HG03439 (cell line): ENCODE measurements around the gene RASSF10.
"Not testable (repeated sequence)": the region's sequence is repeated elsewhere in the genome, so short reads cannot be mapped to it uniquely, and the experiment has no call there.

ENCODE experiments used
- ATAC-seq: cut with Tn5 transposase; IDR thresholded peaks from one replicate; pipeline ENCODE4 v1.9.1; 2021; ENCODE audit warnings: mild to moderate bottlenecking, moderate library complexity; ENCODE audit not compliant: unreplicated experiment

RASSF10 gene

GRCh38 chr11:13019313-13019712 lies 10.2 kb downstream of the RASSF10 start:
- ATAC-seq: no peak

GRCh38 chr11:13023423-13023822 lies 14.3 kb downstream of the RASSF10 start:
- no peak for ATAC-seq

- no peak for ATAC-seq
Measured at GRCh38 chr11:13026722-13027121, 17.6 kb downstream of the RASSF10 start.

- no peak for ATAC-seq
Measured at GRCh38 chr11:13028322-13028721, 19.2 kb downstream of the RASSF10 start.

- no peak for ATAC-seq
Measured at GRCh38 chr11:13029872-13030271, 20.8 kb downstream of the RASSF10 start.

- ATAC-seq: no peak
Measured at GRCh38 chr11:13030857-13031256, 21.7 kb downstream of the RASSF10 start.

- ATAC-seq: no peak
Measured at GRCh38 chr11:13031349-13031748, 22.2 kb downstream of the RASSF10 start.

GRCh38 chr11:13033760-13034533 lies 24.8 kb downstream of the RASSF10 start:
- no peak for ATAC-seq

- no peak for ATAC-seq
Measured at GRCh38 chr11:13035711-13036110, 26.6 kb downstream of the RASSF10 start.

- no peak for ATAC-seq
Measured at GRCh38 chr11:13036235-13036634, 27.1 kb downstream of the RASSF10 start.

GRCh38 chr11:13038366-13038765 lies 29.2 kb downstream of the RASSF10 start:
- ATAC-seq: no peak

- no peak for ATAC-seq
Measured at GRCh38 chr11:13039126-13039525, 30.0 kb downstream of the RASSF10 start.

- ATAC-seq: no peak
Measured at GRCh38 chr11:13040969-13041561, 31.9 kb downstream of the RASSF10 start.

GRCh38 chr11:13042873-13043342 lies 33.8 kb downstream of the RASSF10 start:
- no peak for ATAC-seq

GRCh38 chr11:13043912-13044628 lies 35.0 kb downstream of the RASSF10 start:
- ATAC-seq: no peak

- ATAC-seq: not testable (repeated sequence)
Measured at GRCh38 chr11:13045089-13045488, 36.0 kb downstream of the RASSF10 start.

GRCh38 chr11:13045734-13046133 lies 36.6 kb downstream of the RASSF10 start:
- ATAC-seq: no peak

GRCh38 chr11:13046637-13047570 lies 37.8 kb downstream of the RASSF10 start:
- no peak for ATAC-seq

GRCh38 chr11:13047884-13048283 lies 38.8 kb downstream of the RASSF10 start:
- no peak for ATAC-seq

GRCh38 chr11:13051257-13051656 lies 42.1 kb downstream of the RASSF10 start:
- no peak for ATAC-seq

- no peak for ATAC-seq
Measured at GRCh38 chr11:13052130-13052571, 43.0 kb downstream of the RASSF10 start.
